Endothelial cell of coronary artery (primary cell): ENCODE data around the gene KRTAP10-10. TPM values are rescaled to one million over a fixed set of nuclear protein-coding genes. Genes with fewer than 3 reads are reported as not detected.

Source experiments
- total RNA-seq: library from RNA; depleted of rRNA; stranded (reverse); fragments of >200 nt; gene quantifications from 2 replicates; pipeline ENCODE4 v1.2.3, GENCODE V29; 2014

The KRTAP10-10 gene, protein sequence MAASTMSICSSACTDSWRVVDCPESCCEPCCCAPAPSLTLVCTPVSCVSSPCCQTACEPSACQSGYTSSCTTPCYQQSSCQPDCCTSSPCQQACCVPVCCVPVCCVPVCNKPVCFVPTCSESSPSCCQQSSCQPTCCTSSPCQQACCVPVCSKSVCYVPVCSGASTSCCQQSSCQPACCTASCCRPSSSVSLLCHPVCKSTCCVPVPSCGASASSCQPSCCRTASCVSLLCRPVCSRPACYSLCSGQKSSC
- not detected in 2 replicates for total RNA-seq

DNA sequence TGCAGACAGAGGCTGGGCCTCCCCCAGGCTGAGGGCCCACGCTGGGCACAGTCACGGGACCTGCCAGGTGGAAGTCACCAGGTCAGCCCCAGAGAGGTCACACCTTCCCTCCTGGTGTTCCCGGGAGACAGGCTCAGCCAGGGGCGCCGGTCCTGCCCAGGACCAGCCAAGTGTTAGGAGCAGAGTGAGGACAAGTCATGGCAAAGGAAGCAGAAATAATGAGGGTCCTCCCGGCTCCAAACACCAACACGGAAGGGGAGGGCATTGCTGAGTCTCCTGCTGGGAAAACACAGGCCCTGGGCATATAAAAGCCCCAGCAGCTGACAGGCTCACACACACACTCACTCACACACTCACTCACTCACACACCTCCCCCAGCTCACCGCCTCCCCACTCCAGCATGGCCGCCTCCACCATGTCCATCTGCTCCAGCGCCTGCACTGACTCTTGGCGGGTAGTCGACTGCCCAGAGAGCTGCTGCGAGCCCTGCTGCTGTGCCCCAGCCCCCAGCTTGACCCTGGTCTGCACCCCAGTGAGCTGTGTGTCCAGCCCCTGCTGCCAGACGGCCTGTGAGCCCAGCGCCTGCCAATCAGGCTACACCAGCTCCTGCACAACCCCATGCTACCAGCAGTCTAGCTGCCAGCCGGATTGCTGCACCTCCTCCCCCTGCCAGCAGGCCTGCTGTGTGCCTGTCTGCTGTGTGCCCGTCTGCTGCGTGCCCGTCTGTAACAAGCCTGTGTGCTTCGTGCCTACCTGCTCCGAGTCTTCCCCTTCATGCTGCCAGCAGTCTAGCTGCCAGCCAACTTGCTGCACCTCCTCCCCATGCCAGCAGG, at the start of gene KRTAP10-10:
Gene KRTAP10-10, plus strand, starts transcription at position 339 of the 833 bp plus-strand sequence. Its CDS starts 62 bp downstream, at position 401.

GRCh38 chr21:44592446-44593311, 44.5 kb upstream of the KRTAP10-10 start, which contains the start of gene KRTAP10-6:
Gene KRTAP10-6, minus strand, starts transcription at chr21:44592505. Its CDS starts 21 bp downstream, at chr21:44592484.

GRCh38 chr21:44600118-44600978, 36.8 kb upstream of the KRTAP10-10 start, which contains the start of gene KRTAP10-7:
Gene KRTAP10-7, plus strand, starts transcription at chr21:44600597. Its CDS starts 25 bp downstream, at chr21:44600622.

DNA sequence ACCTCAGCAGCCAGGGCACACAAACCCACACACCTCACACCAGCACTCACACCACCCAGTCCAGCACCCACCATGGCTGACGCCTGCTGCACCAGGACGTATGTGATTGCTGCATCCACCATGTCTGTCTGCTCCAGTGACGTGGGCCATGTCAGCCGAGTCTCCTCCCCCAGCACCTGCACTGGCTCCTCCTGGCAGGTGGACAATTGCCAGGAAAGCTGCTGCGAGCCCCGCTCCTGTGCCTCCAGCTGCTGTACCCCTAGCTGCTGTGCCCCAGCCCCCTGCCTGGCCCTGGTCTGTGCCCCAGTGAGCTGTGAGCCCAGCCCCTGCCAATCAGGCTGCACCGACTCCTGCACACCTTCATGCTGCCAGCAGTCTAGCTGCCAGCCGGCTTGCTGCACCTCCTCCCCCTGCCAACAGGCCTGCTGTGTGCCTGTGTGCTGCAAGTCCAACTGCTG, 25.1 kb upstream of the KRTAP10-10 start, which contains the start of gene KRTAP10-8:
Gene KRTAP10-8, plus strand, starts transcription at position 51 of the 458 bp plus-strand sequence. Its CDS starts 22 bp downstream, at position 73.

GRCh38 chr21:44626673-44627143, 10.4 kb upstream of the KRTAP10-10 start, which contains the start of gene KRTAP10-9:
Gene KRTAP10-9, plus strand, starts transcription at chr21:44627093. Its CDS starts 79 bp downstream, at chr21:44627172.

GRCh38 chr21:44646366-44647221, 9.4 kb downstream of the KRTAP10-10 start, which contains the start of gene KRTAP10-11:
Gene KRTAP10-11, plus strand, starts transcription at chr21:44646414. Its CDS starts 45 bp downstream, at chr21:44646459.

GRCh38 chr21:44654576-44655175, 17.5 kb downstream of the KRTAP10-10 start, which contains the start of gene KRTAP12-4:
Gene KRTAP12-4, minus strand, starts transcription at chr21:44654659. Its CDS starts 45 bp downstream, at chr21:44654614.

GRCh38 chr21:44657635-44658540, 20.7 kb downstream of the KRTAP10-10 start, which contains the start of gene KRTAP12-3:
Gene KRTAP12-3, plus strand, starts transcription at chr21:44657932. Its CDS starts 48 bp downstream, at chr21:44657980.

GRCh38 chr21:44666401-44667320, 29.5 kb downstream of the KRTAP10-10 start, which contains the start of gene KRTAP12-2:
Gene KRTAP12-2, minus strand, starts transcription at chr21:44666927. Its CDS starts 41 bp downstream, at chr21:44666886.

DNA sequence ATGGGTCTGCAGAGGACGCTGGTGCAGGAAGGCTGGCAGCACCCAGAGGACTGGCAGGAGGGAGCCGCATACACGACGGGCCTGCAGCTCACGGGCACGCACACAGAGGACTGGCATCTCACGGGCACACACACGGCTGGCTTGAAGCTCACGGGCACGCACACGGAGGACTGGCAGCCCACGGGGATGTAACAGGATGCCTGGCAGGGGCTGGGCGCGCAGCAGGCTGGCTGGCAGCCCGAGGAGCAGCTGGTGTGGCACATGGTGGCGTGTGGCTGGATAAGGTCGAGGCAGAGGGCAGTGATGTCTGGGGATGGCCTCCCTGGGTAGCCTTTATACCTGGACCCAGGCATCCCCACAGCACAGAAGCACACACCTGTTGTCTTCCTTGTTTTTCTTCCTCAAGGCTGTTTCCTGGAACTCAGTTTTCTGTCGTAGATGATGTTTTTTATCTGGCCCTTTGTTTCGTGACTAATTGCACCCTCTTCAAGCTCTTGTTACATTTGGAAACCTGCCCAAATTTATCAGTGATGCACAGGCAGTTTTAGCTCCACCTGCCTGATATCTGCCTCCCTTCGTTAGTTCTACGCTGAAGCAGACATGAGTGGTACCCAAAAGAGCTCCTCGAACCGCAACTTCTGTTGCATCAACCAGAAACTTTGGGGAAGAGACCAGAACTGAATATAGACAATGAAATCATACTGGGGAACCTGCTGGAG, 44.9 kb downstream of the KRTAP10-10 start, which contains the start of gene KRTAP12-1:
Gene KRTAP12-1, minus strand, starts transcription at position 303 of the 719 bp plus-strand sequence. Its CDS starts 40 bp downstream, at position 263.

Other genes starting within 250 kb of the KRTAP10-10 start
- gene LRRC3, start 181.8 kb upstream of the KRTAP10-10 start, total RNA-seq: 0.99 and 1.2 TPM in 2 replicates
- gene KRTAP10-1, start 97.2 kb upstream of the KRTAP10-10 start, total RNA-seq: not detected in 2 replicates
- gene KRTAP10-2, start 85.9 kb upstream of the KRTAP10-10 start, total RNA-seq: not detected in 2 replicates
- not detected in 2 replicates for gene KRTAP10-3, start 78.6 kb upstream of the KRTAP10-10 start, total RNA-seq
- gene KRTAP10-4, start 63.6 kb upstream of the KRTAP10-10 start, total RNA-seq: not detected in 2 replicates
- not detected in 2 replicates for gene KRTAP10-5, start 56.8 kb upstream of the KRTAP10-10 start, total RNA-seq
- not detected in 2 replicates for gene KRTAP10-6, start 44.9 kb upstream of the KRTAP10-10 start, total RNA-seq
- not detected in 2 replicates for gene KRTAP10-7, start 36.8 kb upstream of the KRTAP10-10 start, total RNA-seq
- not detected in 2 replicates for gene KRTAP10-8, start 25.3 kb upstream of the KRTAP10-10 start, total RNA-seq
- not detected in 2 replicates for gene KRTAP10-9, start 10.3 kb upstream of the KRTAP10-10 start, total RNA-seq
- not detected in 2 replicates for gene KRTAP10-11, start 9.1 kb downstream of the KRTAP10-10 start, total RNA-seq
- not detected in 2 replicates for gene KRTAP12-4, start 17.3 kb downstream of the KRTAP10-10 start, total RNA-seq
- gene KRTAP12-3, start 20.6 kb downstream of the KRTAP10-10 start, total RNA-seq: not detected in 2 replicates
- not detected in 2 replicates for gene KRTAP12-2, start 29.6 kb downstream of the KRTAP10-10 start, total RNA-seq
- not detected in 2 replicates for gene KRTAP12-1, start 44.8 kb downstream of the KRTAP10-10 start, total RNA-seq
- gene KRTAP10-12, start 59.8 kb downstream of the KRTAP10-10 start, total RNA-seq: not detected in 2 replicates
- gene TSPEAR, start 74.2 kb downstream of the KRTAP10-10 start, total RNA-seq: not detected in 2 replicates
- gene UBE2G2, start 164.5 kb downstream of the KRTAP10-10 start, total RNA-seq: 76.3 and 103 TPM in 2 replicates
- gene SUMO3, start 180.7 kb downstream of the KRTAP10-10 start, total RNA-seq: 77.2 and 91.3 TPM in 2 replicates
- gene PTTG1IP, start 236.3 kb downstream of the KRTAP10-10 start, total RNA-seq: 299 and 366 TPM in 2 replicates